Natural killer cell (primary cell): ENCODE data around the gene RPS28. TPM values are rescaled to one million over a fixed set of nuclear protein-coding genes. Genes with fewer than 3 reads are reported as not detected.
"Not testable (repeated sequence)": the region's sequence is repeated elsewhere in the genome, so short reads cannot be mapped to it uniquely, and the experiment has no call there.

Experiments
- ATAC-seq, 3 donors: fragments of 150-1000 bp in 2 of 3; fragments of 200-7000 bp in 1 of 3; cut with Tn5 transposase; 1 replicate in 1 of 3; 2 replicates in 2 of 3; pipeline ENCODE4 v1.10.0; 2021; ENCODE audit warnings: mild to moderate bottlenecking in 2 of 3, moderate library complexity in 2 of 3
- DNase-seq, 2 donors: peaks; one replicate each; pipeline versions ENCODE4 v3.0.0 to v3.0.0-alpha.2; 2013 to 2021; ENCODE audit warnings: mixed read lengths in 1 of 2
- H3K27ac ChIP-seq: one replicate; pipeline ENCODE4 v1.5.1; 2013; ENCODE audit warnings: mild to moderate bottlenecking, low read length
- H3K27me3 ChIP-seq: one replicate; pipeline ENCODE4 v1.6.1; 2013; ENCODE audit warnings: low read length; ENCODE audit not compliant: control insufficient read depth, insufficient read depth
- H3K36me3 ChIP-seq: one replicate; pipeline ENCODE4 v1.6.1; 2013; ENCODE audit warnings: low read length; ENCODE audit not compliant: control insufficient read depth, insufficient read depth
- H3K4me1 ChIP-seq: one replicate; pipeline ENCODE4 v1.6.1; 2013; ENCODE audit warnings: low read length; ENCODE audit not compliant: control insufficient read depth, insufficient read depth
- H3K4me3 ChIP-seq: one replicate; pipeline ENCODE4 v1.5.1; 2013; ENCODE audit warnings: low read length
- H3K9me3 ChIP-seq: one replicate; pipeline ENCODE4 v1.6.1; 2013; ENCODE audit warnings: low read length; ENCODE audit not compliant: control insufficient read depth, insufficient read depth
- H3K27ac Mint-ChIP-seq, 2 donors: one replicate each; pipeline ENCODE4 v1.8.0; 2022; ENCODE audit warnings: mild to moderate bottlenecking in 2 of 2, mixed read lengths in 2 of 2, moderate library complexity in 1 of 2
- H3K27me3 Mint-ChIP-seq, 2 donors: one replicate each; pipeline ENCODE4 v1.8.0; 2022; ENCODE audit warnings: low read depth in 2 of 2, mixed read lengths in 2 of 2
- H3K36me3 Mint-ChIP-seq: one replicate; pipeline ENCODE4 v1.8.0; 2022; ENCODE audit warnings: mixed read lengths
- H3K4me1 Mint-ChIP-seq, 2 donors: one replicate each; pipeline ENCODE4 v1.8.0; 2022; ENCODE audit warnings: mixed read lengths in 2 of 2
- H3K4me3 Mint-ChIP-seq: one replicate; pipeline ENCODE4 v1.8.0; 2022; ENCODE audit warnings: mild to moderate bottlenecking, moderate library complexity, mixed read lengths
- H3K9me3 Mint-ChIP-seq, 2 donors: one replicate each; pipeline ENCODE4 v1.8.0; 2022; ENCODE audit warnings: mixed read lengths in 2 of 2
- WGBS: methylation state at CpG from one replicate; pipeline ENCODE4 v1.1.7; 2013; ENCODE audit warnings: missing lambda C conversion rate; ENCODE audit not compliant: insufficient coverage; 5-methylcytosine and 5-hydroxymethylcytosine counted together
- intact Hi-C: fragments of 100-400 bp; cut with micrococcal nuclease; formaldehyde crosslinking; loops from one replicate; pipeline ENCODE4 v1.14.2; 2022
- total RNA-seq, 4 donors: library from RNA; stranded (reverse); fragments of 120-200 nt in 1 of 4; gene quantifications; one replicate each; pipeline versions ENCODE4 v1.2.3 to v1.2.4, GENCODE V29; 2013 to 2022
- TF ChIP-seq, protein P1 (sequence below): fragments of 200-600 bp; IDR thresholded peaks from one replicate; pipeline ENCODE4 v1.8.0; 2022; ENCODE audit warnings: antibody characterized with exemption

The RPS28 gene
- 1,000 to 10,000 TPM; 1,133 to 1,486 (median 1,403) TPM for total RNA-seq
- total RNA-seq (2013): 871 TPM

DNA sequence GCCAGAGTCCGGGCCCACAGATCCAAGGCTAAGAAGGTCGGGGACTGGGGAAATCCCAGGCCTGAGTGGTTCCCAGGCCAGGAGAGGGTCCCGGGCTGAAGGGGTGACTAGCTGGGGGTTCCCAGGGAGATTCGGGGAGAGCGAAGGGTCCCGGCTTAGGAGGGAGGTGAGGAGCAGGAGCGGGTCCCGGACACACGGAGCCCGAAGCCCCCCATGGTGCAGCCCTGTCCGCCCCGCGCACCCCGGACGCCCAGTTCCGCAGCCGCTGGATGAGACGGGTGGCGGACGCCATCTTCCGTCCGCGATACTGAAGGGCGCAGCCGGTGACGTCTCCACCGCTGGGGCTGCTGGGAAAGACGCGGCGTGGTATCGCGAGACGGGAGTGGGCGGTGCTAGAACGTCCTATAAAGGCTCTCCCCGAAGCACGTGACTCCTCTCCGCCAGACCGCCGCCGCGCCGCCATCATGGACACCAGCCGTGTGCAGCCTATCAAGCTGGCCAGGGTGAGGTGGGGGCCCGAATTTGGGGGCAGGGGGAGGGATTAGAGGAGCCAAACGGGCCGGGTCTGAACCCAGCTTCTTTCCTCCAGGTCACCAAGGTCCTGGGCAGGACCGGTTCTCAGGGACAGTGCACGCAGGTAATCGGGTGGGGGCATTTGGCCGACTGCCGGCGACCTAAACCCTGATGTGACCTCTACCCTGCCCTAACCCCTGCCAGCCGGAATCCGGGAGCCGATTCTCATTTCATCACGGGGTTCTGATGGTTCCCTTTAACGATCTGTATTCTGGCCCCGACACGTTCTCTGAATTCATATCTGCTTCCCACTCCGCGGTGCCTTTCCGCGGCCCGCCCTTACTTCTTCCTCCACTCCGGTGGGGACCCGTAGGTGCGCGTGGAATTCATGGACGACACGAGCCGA, at the start of gene RPS28, which contains the start of gene NDUFA7:
Gene RPS28 (plus strand): TSS at position 430 of the 919 bp plus-strand sequence. CDS start 35 bp downstream, at position 465.
Gene NDUFA7 (minus strand): TSS at position 309 of the 919 bp plus-strand sequence. CDS start 17 bp downstream, at position 292.
- H3K4me3 Mint-ChIP-seq: peak within 1 kb of the TSS; percentile 100
- H3K9me3 Mint-ChIP-seq: no peaks in the 10 kb centered on the region
- Histone ChIP-seq H3K4me1 (peaks cover 31% of the 10 kb centered on the region), H3K27ac (peak within 1 kb of the TSS; percentile 93), H3K4me3 (peak within 1 kb of the TSS; percentile 90), H3K27me3 (no peaks in the 10 kb centered on the region), H3K36me3 (peaks cover 21% of the 10 kb centered on the region), H3K9me3 (no peaks in the 10 kb centered on the region)
- peak; percentile 98 to 99 for DNase-seq
- no peaks in the 10 kb centered on the region for H3K27me3 Mint-ChIP-seq
- peak; percentile 95 to 98 (median 97) for ATAC-seq
- peaks cover 24 to 33% of the 10 kb centered on the region in 2 donors for H3K4me1 Mint-ChIP-seq
- intact Hi-C loops: loop anchor here (1.0 kb wide), 1 partner anchor 13 kb away; the partner anchor contains the start of gene CD320
- under 1% methylated on average over 72 of the region's 72 CpGs for WGBS
- TF ChIP-seq, protein P1, sequence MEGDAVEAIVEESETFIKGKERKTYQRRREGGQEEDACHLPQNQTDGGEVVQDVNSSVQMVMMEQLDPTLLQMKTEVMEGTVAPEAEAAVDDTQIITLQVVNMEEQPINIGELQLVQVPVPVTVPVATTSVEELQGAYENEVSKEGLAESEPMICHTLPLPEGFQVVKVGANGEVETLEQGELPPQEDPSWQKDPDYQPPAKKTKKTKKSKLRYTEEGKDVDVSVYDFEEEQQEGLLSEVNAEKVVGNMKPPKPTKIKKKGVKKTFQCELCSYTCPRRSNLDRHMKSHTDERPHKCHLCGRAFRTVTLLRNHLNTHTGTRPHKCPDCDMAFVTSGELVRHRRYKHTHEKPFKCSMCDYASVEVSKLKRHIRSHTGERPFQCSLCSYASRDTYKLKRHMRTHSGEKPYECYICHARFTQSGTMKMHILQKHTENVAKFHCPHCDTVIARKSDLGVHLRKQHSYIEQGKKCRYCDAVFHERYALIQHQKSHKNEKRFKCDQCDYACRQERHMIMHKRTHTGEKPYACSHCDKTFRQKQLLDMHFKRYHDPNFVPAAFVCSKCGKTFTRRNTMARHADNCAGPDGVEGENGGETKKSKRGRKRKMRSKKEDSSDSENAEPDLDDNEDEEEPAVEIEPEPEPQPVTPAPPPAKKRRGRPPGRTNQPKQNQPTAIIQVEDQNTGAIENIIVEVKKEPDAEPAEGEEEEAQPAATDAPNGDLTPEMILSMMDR: no peak
- H3K36me3 Mint-ChIP-seq: no peaks in the 10 kb centered on the region
- peak within 1 kb of the TSS; percentile 99 to 100 for H3K27ac Mint-ChIP-seq

DNA sequence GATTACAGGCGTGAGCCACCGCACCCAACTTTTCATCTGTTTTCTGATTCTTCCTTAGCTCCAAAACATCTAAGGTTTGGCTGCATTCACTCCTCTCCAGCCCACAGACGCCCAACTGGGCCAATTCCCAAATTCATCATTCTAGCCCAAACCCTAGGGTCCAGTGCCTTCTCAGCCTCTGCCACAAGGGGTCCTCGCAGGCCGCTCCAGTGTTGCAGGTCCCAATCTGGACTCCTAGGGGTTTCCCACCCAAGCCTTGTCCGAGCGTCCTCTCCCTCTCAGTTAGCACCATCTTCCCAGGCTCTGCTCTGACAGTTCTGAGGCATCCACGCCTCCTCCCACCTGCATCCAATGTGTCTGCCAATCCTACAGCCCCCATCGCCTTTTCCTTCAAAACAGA, 44.8 kb upstream of the RPS28 start:
- H3K36me3 ChIP-seq, H3K9me3 ChIP-seq, H3K27ac ChIP-seq, H3K27me3 Mint-ChIP-seq, H3K36me3 Mint-ChIP-seq, DNase-seq, H3K4me3 ChIP-seq, H3K9me3 Mint-ChIP-seq, H3K4me1 Mint-ChIP-seq, H3K4me1 ChIP-seq, H3K27ac Mint-ChIP-seq, intact Hi-C loops, H3K27me3 ChIP-seq, H3K4me3 Mint-ChIP-seq: not testable (repeated sequence)
- no CpG with 5 or more reads among the region's 9 CpGs for WGBS
- peak; percentile 56 to 93 (median 78) for ATAC-seq

DNA sequence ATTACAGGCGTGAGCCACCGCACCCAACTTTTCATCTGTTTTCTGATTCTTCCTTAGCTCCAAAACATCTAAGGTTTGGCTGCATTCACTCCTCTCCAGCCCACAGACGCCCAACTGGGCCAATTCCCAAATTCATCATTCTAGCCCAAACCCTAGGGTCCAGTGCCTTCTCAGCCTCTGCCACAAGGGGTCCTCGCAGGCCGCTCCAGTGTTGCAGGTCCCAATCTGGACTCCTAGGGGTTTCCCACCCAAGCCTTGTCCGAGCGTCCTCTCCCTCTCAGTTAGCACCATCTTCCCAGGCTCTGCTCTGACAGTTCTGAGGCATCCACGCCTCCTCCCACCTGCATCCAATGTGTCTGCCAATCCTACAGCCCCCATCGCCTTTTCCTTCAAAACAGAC, 30.0 kb upstream of the RPS28 start:
- H3K4me1 ChIP-seq, H3K27me3 ChIP-seq, H3K27ac Mint-ChIP-seq, H3K9me3 Mint-ChIP-seq, H3K27ac ChIP-seq, intact Hi-C loops, H3K36me3 ChIP-seq, H3K4me1 Mint-ChIP-seq, H3K27me3 Mint-ChIP-seq, DNase-seq, H3K9me3 ChIP-seq, H3K4me3 ChIP-seq, H3K36me3 Mint-ChIP-seq, H3K4me3 Mint-ChIP-seq: not testable (repeated sequence)
- no CpG with 5 or more reads among the region's 9 CpGs for WGBS
- ATAC-seq: peak in 2 of 3 donors; percentile 81 to 88

DNA sequence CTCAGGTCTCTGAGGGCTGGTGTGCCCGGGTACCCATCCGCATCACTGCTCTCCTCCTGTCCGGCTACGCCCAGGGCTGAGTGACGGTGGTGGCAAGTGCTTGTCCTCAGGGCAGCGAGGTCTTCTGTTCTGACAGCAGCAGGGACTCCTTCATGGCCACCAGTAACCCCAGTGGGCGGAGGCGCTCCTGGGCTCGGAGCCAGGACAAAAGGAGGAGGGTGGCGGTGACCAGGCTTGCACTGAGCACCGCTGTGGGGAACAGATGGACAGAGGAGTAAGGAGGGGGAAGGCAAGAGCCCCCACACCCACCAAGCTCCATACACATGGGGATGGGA, 19.0 kb upstream of the RPS28 start:
- H3K4me3 Mint-ChIP-seq: no peak overlapping the region
- no peaks in the 10 kb centered on the region for H3K27me3 Mint-ChIP-seq
- H3K36me3 Mint-ChIP-seq: no peaks in the 10 kb centered on the region
- H3K27ac ChIP-seq: no peak overlapping the region
- H3K36me3 ChIP-seq: peaks cover 3% of the 10 kb centered on the region
- WGBS: 94% methylated on average over 9 of the region's 11 CpGs
- DNase-seq (peak in 1 of 2 donors; percentile 9), ATAC-seq (no peak)
- intact Hi-C loops: no loop called here
- no peaks in the 10 kb centered on the region for H3K27me3 ChIP-seq
- H3K4me1 ChIP-seq: peaks cover 24% of the 10 kb centered on the region
- H3K27ac Mint-ChIP-seq: no peak overlapping the region
- H3K4me1 Mint-ChIP-seq: peaks cover 16 to 25% of the 10 kb centered on the region in 2 donors
- no peak overlapping the region for H3K4me3 ChIP-seq
- H3K9me3 ChIP-seq: no peaks in the 10 kb centered on the region
- H3K9me3 Mint-ChIP-seq: no peaks in the 10 kb centered on the region
- TF ChIP-seq, protein P1: no peak
